HL-60 (cell line): ENCODE results near the gene LAMTOR2.

Experiments
- GABPA ChIP-seq: IDR thresholded peaks from 2 replicates; pipeline ENCODE4 v1.6.1; 2012; ENCODE audit warnings: low read depth
- SPI1 ChIP-seq: IDR thresholded peaks from 2 replicates; pipeline ENCODE4 v1.6.1; 2012; ENCODE audit warnings: low read depth, mild to moderate bottlenecking, borderline replicate concordance
- TF ChIP-seq, protein P1 (sequence below): IDR thresholded peaks from one replicate; pipeline ENCODE4 v1.5.1; 2011; ENCODE audit warnings: low read length, control low read depth, inconsistent platforms; ENCODE audit not compliant: insufficient read depth

DNA sequence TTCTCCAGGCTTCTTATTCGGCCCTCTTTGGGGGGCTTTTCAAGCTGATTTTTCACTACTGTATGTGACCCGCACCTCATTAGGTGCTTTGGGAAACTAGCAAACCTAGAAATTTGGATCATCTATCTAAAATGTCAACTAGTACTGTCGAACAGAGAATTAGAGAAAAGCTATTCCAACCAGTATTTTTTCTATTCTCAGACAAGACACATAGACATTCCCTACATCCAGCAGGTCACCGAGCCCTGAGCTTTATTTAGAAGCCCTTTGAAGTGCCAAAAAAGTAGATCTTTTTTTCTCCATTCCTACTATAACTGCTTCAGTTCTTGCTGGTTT is 33.5 kb upstream of the LAMTOR2 start:
- TF ChIP-seq SPI1 (no peak), GABPA (no peak)
- TF ChIP-seq, protein P1, sequence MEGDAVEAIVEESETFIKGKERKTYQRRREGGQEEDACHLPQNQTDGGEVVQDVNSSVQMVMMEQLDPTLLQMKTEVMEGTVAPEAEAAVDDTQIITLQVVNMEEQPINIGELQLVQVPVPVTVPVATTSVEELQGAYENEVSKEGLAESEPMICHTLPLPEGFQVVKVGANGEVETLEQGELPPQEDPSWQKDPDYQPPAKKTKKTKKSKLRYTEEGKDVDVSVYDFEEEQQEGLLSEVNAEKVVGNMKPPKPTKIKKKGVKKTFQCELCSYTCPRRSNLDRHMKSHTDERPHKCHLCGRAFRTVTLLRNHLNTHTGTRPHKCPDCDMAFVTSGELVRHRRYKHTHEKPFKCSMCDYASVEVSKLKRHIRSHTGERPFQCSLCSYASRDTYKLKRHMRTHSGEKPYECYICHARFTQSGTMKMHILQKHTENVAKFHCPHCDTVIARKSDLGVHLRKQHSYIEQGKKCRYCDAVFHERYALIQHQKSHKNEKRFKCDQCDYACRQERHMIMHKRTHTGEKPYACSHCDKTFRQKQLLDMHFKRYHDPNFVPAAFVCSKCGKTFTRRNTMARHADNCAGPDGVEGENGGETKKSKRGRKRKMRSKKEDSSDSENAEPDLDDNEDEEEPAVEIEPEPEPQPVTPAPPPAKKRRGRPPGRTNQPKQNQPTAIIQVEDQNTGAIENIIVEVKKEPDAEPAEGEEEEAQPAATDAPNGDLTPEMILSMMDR: no peak
